Right cardiac atrium (tissue), 5 donors: Measurements from ENCODE around the gene GLS. TPM values are rescaled to one million over a fixed set of nuclear protein-coding genes. Genes with fewer than 3 reads are reported as not detected.

Source experiments
- polyA plus RNA-seq: library from polyadenylated mRNA; stranded (reverse); fragments of 200-250 nt; gene quantifications from one replicate; pipeline ENCODE4 v1.2.3, GENCODE V29; 2013
- total RNA-seq, 4 donors: library from RNA; stranded (reverse); fragmentation: NEBNext Ultra II Directional; extraction: Animal tissue kit (Norgen Biotek cat#: 25700); gene quantifications; one replicate each; pipeline ENCODE4 v1.2.1, GENCODE V29; 2021
- donor health status: healthy with polysubstance abuse.
- donor health status: DM: no; HTN: yes; CAD: no.
- donor health status: DM: no; HTN: no; CAD: no.
- donor health status: DM: no; HTN: yes; CAD: no; lungs with severe emphysema.
- donor health status: DM: yes; HTN: yes; CAD: no.

GLS gene
- total and polyA plus RNA-seq, 5 donors: 33.4 to 106 (median 90.2) TPM

Other genes starting within 250 kb of the GLS start
- gene NAB1, start 231.7 kb upstream of the GLS start, total RNA-seq: 10 to 100 TPM; 58.8 to 65.5 (median 60.7) TPM
- 17.6 TPM for gene NAB1, start 231.7 kb upstream of the GLS start, polyA plus RNA-seq
- gene STAT1, start 133.3 kb downstream of the GLS start, total RNA-seq: 10 to 100 TPM; 45.9 to 73.2 (median 61.8) TPM
- 19.4 TPM for gene STAT1, start 133.3 kb downstream of the GLS start, polyA plus RNA-seq